Measurements from ENCODE around the gene DCDC2C.

The DCDC2C gene

GRCh38 chr2:3679616-3680393, 23.6 kb upstream of the DCDC2C start:
- Histone ChIP-seq H3K36me3 (ENCODE audit: insufficient read depth, low read length) (0 out of 2 replicates have a peak, but pooled peaks cover under 1% of the 10 kb centered on the region), H3F3A (ENCODE audit: insufficient read depth, low read length) (no peaks in the 10 kb centered on the region), H3K4me1 (ENCODE audit: insufficient read depth, low read length, severe bottlenecking) (peaks cover 14% of the 10 kb centered on the region), H4K20me1 (ENCODE audit: insufficient read depth, low read length) (no peaks in the 10 kb centered on the region), H3K79me2 (ENCODE audit: insufficient read depth, low read length) (no peaks in the 10 kb centered on the region), H3K4me2 (ENCODE audit: low read length) (no peak overlapping the region), H2AFZ (ENCODE audit: low read length) (no peak overlapping the region), H3K4me3 (ENCODE audit: low read depth, low read length, poor library complexity, severe bottlenecking) (no peak overlapping the region), H3K9ac (ENCODE audit: low read length) (no peak overlapping the region), H3K9me3 (ENCODE audit: low read length) (no peaks in the 10 kb centered on the region), H3K9me2 (ENCODE audit: low read depth, low read length) (no peaks in the 10 kb centered on the region), H3K27me3 (ENCODE audit: insufficient read depth, low read length) (no peaks in the 10 kb centered on the region), H3K27ac (ENCODE audit: low read depth, low read length, poor library complexity, severe bottlenecking) (no peak overlapping the region)
- TF ChIP-seq, protein P1, sequence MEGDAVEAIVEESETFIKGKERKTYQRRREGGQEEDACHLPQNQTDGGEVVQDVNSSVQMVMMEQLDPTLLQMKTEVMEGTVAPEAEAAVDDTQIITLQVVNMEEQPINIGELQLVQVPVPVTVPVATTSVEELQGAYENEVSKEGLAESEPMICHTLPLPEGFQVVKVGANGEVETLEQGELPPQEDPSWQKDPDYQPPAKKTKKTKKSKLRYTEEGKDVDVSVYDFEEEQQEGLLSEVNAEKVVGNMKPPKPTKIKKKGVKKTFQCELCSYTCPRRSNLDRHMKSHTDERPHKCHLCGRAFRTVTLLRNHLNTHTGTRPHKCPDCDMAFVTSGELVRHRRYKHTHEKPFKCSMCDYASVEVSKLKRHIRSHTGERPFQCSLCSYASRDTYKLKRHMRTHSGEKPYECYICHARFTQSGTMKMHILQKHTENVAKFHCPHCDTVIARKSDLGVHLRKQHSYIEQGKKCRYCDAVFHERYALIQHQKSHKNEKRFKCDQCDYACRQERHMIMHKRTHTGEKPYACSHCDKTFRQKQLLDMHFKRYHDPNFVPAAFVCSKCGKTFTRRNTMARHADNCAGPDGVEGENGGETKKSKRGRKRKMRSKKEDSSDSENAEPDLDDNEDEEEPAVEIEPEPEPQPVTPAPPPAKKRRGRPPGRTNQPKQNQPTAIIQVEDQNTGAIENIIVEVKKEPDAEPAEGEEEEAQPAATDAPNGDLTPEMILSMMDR (IDR thresholded peaks at IDR 0.05; ENCODE audit: low read length): no peak
- TF ChIP-seq EZH2 (IDR thresholded peaks at IDR 0.05; ENCODE audit: borderline replicate concordance, low read length): no peak

DNA sequence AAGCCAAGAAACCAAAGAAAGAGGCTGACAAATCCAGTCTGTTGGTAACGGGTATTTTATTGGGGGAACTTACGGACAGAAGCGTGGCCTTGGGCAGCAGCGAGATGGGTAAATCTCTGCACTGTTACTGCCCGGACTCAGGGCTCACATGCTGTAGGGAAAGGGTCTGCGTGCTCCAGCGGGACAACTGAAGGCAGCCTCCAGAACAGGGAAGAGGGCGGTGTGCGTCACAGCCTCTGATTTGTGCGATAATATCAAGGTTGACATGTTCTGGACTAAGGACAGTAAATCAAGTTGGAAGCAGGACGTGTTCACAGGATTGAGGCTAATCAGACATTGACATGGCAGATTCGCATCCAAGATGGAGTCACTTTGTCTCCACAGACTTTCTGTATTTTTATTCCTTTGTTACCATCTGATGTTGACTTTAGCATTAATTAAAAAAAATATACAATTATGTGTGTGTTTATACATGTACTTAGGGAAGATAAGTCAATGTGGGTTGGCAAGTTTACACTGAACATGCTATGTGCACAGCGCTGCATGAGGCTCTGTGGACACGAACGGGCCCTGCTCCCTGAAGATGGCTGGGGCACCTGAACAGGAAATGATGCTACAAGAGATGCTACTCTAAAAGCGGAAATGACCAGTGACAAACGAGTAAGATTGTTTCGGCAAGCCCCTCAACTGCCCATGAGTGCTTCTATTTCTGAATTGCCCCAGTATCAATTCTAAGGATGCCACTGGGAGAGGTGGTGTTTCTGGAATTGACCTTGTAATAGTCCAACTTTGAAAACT, 22.6 kb upstream of the DCDC2C start:
- Histone ChIP-seq H4K20me1 (ENCODE audit: insufficient read depth, low read length) (no peaks in the 10 kb centered on the region), H3K27me3 (ENCODE audit: insufficient read depth, low read length) (no peaks in the 10 kb centered on the region), H3K9ac (ENCODE audit: low read length) (no peak overlapping the region), H3K4me3 (ENCODE audit: low read depth, low read length, poor library complexity, severe bottlenecking) (no peak overlapping the region), H3K4me1 (ENCODE audit: insufficient read depth, low read length, severe bottlenecking) (peaks cover 14% of the 10 kb centered on the region), H3K27ac (ENCODE audit: low read depth, low read length, poor library complexity, severe bottlenecking) (no peak overlapping the region), H3K9me2 (ENCODE audit: low read depth, low read length) (no peaks in the 10 kb centered on the region), H3K4me2 (ENCODE audit: low read length) (no peak overlapping the region), H3K36me3 (ENCODE audit: insufficient read depth, low read length) (0 out of 2 replicates have a peak, but pooled peaks cover 5% of the 10 kb centered on the region), H2AFZ (ENCODE audit: low read length) (no peak overlapping the region), H3K79me2 (ENCODE audit: insufficient read depth, low read length) (no peaks in the 10 kb centered on the region), H3K9me3 (ENCODE audit: low read length) (no peaks in the 10 kb centered on the region), H3F3A (ENCODE audit: insufficient read depth, low read length) (no peaks in the 10 kb centered on the region)
- TF ChIP-seq, protein P1 (IDR thresholded peaks at IDR 0.05; ENCODE audit: low read length): no peak
- TF ChIP-seq EZH2 (IDR thresholded peaks at IDR 0.05; ENCODE audit: borderline replicate concordance, low read length): no peak

- H3K79me2 ChIP-seq (ENCODE audit: insufficient read depth, low read length): no peaks in the 10 kb centered on the region
- H3K9ac ChIP-seq (ENCODE audit: low read length): no peak overlapping the region
- peak overlapping the region; percentile 9; the same call in 1 of the 2 replicates for H2AFZ ChIP-seq (ENCODE audit: low read length)
- H3F3A ChIP-seq (ENCODE audit: insufficient read depth, low read length): no peaks in the 10 kb centered on the region
- no peaks in the 10 kb centered on the region for H3K27me3 ChIP-seq (ENCODE audit: insufficient read depth, low read length)
- H3K27ac ChIP-seq (ENCODE audit: low read depth, low read length, poor library complexity, severe bottlenecking): no peak overlapping the region
- 0 out of 2 replicates have a peak, but pooled peaks cover 5% of the 10 kb centered on the region for H3K36me3 ChIP-seq (ENCODE audit: insufficient read depth, low read length)
- no peaks in the 10 kb centered on the region for H4K20me1 ChIP-seq (ENCODE audit: insufficient read depth, low read length)
- H3K4me1 ChIP-seq (ENCODE audit: insufficient read depth, low read length, severe bottlenecking): peaks cover 14% of the 10 kb centered on the region
- no peaks in the 10 kb centered on the region for H3K9me3 ChIP-seq (ENCODE audit: low read length)
- TF ChIP-seq EZH2 (IDR thresholded peaks at IDR 0.05; ENCODE audit: borderline replicate concordance, low read length): no peak
- no peak overlapping the region for H3K4me3 ChIP-seq (ENCODE audit: low read depth, low read length, poor library complexity, severe bottlenecking)
- H3K4me2 ChIP-seq (ENCODE audit: low read length): no peak overlapping the region
- H3K9me2 ChIP-seq (ENCODE audit: low read depth, low read length): no peaks in the 10 kb centered on the region
These were observed 21.8 kb upstream of the DCDC2C start for GRCh38 chr2:3681625-3682024.
